Body of pancreas (tissue), 4 donors: Measurements from ENCODE around the gene KLRK1.

Source experiments
- CTCF ChIP-seq, 7 experiments: fragments of 450-650 bp in 4 of 7; fragments of 200-600 bp in 3 of 7; sonication (generic) in 3 of 7; IDR thresholded peaks; one replicate each; pipeline ENCODE4 v1.5.1; 2016 to 2019; ENCODE audit warnings: antibody characterized with exemption in 7 of 7
- POLR2A ChIP-seq, 3 donors: fragments of 450-650 bp; IDR thresholded peaks; one replicate each; pipeline ENCODE4 v1.6.1; 2016; ENCODE audit warnings: antibody characterized with exemption in 3 of 3, mild to moderate bottlenecking in 2 of 3

- TF ChIP-seq CTCF (IDR thresholded peaks at IDR 0.05), result no peak
- no peak for TF ChIP-seq POLR2A (IDR thresholded peaks at IDR 0.05)
Observed at GRCh38 chr12:10374624-10375018, 15.2 kb downstream of the KLRK1 start.
